AG04450 (cell line): Measurements from ENCODE around the gene ACAD9. TPM values are rescaled to one million over a fixed set of nuclear protein-coding genes. Genes with fewer than 3 reads are reported as not detected.

ENCODE experiments used
- CTCF ChIA-PET: fragments of 300-600, 350-600 bp; formaldehyde crosslinking; extraction: SDS; loops from one replicate; lab custom pipeline; 2022; ENCODE audit warnings: antibody characterized with exemption, inconsistent platforms; lab: Charles Lee
- POLR2A ChIA-PET: fragments of 350-600 bp; formaldehyde crosslinking; extraction: SDS; loops from one replicate; lab custom pipeline; 2021; ENCODE audit warnings: antibody characterized with exemption, inconsistent platforms; lab: Yijun Ruan, JAX
- DNase-seq: peaks from one replicate; pipeline ENCODE4 v3.0.0-alpha.2; 2011; ENCODE audit warnings: low read depth, low spot score
- H3K27ac ChIP-seq: one replicate; pipeline ENCODE4 v1.5.1; 2012; ENCODE audit warnings: low read depth, low read length, control low read depth
- H3K27me3 ChIP-seq: one replicate; pipeline ENCODE4 v1.6.0; 2012; ENCODE audit warnings: low read length; ENCODE audit not compliant: control insufficient read depth, insufficient read depth
- H3K4me3 ChIP-seq: 2 replicates; pipeline ENCODE4 v1.5.1; 2011; ENCODE audit warnings: mild to moderate bottlenecking, low read depth, low read length, control low read depth
- H3K9me3 ChIP-seq: 2 replicates; pipeline ENCODE4 v1.5.1; 2012; ENCODE audit warnings: low read length; ENCODE audit not compliant: control insufficient read depth, insufficient read depth
- polyA plus RNA-seq: library from polyadenylated mRNA; depleted of rRNA; stranded (reverse); fragments of >200 nt; gene quantifications from 2 replicates; pipeline ENCODE4 v1.2.3, GENCODE V29; 2011
- TF ChIP-seq, protein P1 (sequence below): IDR thresholded peaks from 2 replicates; pipeline ENCODE4 v1.5.1; 2011; ENCODE audit warnings: low read depth, low read length, control low read depth, inconsistent platforms

The ACAD9 gene
- polyA plus RNA-seq, 1 experiment: 31.0 TPM

DNA sequence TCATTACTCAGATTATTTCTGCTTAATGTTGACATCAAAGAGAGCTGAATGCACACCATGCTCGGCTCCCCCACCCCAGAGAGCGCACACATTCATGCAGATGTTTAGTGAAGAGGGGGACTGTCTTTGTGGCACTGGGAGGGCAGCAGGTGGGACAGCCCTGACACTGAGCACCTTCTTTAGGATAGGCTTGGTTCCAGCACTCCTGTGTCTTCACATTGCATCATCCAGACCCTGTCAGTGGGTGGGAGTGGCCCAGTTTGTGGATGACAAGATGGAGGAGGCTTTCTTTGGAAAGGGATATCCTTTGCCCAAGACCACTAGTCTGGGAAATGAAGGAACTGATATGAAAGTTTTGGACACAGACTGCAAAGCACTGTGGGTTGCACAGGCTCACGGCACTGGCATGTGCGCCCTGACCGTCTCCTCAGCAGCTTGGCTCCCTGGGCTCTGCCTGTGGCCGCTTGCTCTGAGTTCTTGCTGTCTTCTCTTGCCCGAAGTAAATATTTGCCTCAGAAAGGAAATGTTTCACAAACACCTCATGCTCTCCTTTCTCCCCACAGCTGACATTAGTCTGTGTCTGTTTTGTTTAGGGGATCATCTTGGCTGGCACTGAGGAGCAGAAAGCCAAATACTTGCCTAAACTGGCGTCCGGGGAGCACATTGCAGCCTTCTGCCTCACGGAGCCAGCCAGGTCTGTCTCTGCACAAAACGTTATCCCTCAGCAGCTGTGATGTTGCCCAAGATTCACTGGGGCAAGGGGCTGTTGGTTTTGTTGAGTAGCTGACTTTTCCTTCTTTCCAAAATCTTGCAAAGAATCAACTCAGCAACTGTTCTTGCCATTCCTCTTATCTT, 16.6 kb downstream of the ACAD9 start:
- no peaks in the 10 kb centered on the region for H3K27me3 ChIP-seq
- peak overlapping the region; percentile 65 for H3K27ac ChIP-seq
- no peak for DNase-seq
- ChIA-PET CTCF (no interaction called here), POLR2A (no interaction called here)
- H3K4me3 ChIP-seq: no peak overlapping the region
- TF ChIP-seq, protein P1, sequence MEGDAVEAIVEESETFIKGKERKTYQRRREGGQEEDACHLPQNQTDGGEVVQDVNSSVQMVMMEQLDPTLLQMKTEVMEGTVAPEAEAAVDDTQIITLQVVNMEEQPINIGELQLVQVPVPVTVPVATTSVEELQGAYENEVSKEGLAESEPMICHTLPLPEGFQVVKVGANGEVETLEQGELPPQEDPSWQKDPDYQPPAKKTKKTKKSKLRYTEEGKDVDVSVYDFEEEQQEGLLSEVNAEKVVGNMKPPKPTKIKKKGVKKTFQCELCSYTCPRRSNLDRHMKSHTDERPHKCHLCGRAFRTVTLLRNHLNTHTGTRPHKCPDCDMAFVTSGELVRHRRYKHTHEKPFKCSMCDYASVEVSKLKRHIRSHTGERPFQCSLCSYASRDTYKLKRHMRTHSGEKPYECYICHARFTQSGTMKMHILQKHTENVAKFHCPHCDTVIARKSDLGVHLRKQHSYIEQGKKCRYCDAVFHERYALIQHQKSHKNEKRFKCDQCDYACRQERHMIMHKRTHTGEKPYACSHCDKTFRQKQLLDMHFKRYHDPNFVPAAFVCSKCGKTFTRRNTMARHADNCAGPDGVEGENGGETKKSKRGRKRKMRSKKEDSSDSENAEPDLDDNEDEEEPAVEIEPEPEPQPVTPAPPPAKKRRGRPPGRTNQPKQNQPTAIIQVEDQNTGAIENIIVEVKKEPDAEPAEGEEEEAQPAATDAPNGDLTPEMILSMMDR: no peak
- H3K9me3 ChIP-seq: no peaks in the 10 kb centered on the region

DNA sequence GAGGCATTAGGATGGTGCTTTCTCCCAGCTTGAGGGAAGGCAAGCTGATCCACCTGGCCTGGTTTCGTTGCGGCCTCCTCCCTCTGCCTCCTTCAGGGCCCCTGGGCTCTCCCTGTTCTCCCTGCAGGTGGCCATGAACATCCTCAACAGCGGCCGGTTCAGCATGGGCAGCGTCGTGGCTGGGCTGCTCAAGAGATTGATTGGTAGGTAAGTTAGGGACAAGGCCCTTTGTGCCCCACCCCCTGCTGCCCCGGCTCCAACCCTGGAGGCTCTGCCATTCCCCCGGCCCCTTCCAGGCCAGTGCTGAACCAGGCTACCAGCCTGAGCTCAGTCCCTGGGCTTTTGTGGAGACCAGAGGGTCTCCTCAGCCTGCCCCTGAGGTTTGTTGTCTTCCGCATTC, 23.0 kb downstream of the ACAD9 start:
- DNase-seq: no peak
- no peak overlapping the region for H3K4me3 ChIP-seq
- no peaks in the 10 kb centered on the region for H3K9me3 ChIP-seq
- ChIA-PET POLR2A (no interaction called here), CTCF (no interaction called here)
- TF ChIP-seq, protein P1: no peak
- no peak overlapping the region for H3K27ac ChIP-seq
- no peaks in the 10 kb centered on the region for H3K27me3 ChIP-seq

DNA sequence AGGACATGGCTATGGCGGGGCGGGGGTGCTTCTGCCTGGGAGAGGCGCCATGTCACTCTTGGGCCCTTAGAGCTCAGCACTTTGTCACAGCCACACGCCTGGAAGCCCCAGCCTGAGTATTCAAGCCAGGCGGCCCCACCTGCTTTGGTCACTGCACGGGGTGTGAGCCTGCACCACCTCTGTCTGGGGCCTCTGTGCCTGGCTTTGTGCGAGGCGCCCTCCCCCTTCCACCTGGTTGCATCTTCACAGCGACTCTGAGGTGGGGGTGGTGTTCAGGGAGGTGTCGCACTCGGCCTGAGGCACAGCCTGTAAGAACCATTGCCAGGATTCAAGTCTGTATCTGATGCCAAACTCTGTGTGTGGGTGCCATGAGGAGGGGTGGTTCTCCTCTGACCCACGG, 24.1 kb downstream of the ACAD9 start:
- DNase-seq: no peak
- POLR2A ChIA-PET: no interaction called here
- CTCF ChIA-PET: no interaction called here

DNA sequence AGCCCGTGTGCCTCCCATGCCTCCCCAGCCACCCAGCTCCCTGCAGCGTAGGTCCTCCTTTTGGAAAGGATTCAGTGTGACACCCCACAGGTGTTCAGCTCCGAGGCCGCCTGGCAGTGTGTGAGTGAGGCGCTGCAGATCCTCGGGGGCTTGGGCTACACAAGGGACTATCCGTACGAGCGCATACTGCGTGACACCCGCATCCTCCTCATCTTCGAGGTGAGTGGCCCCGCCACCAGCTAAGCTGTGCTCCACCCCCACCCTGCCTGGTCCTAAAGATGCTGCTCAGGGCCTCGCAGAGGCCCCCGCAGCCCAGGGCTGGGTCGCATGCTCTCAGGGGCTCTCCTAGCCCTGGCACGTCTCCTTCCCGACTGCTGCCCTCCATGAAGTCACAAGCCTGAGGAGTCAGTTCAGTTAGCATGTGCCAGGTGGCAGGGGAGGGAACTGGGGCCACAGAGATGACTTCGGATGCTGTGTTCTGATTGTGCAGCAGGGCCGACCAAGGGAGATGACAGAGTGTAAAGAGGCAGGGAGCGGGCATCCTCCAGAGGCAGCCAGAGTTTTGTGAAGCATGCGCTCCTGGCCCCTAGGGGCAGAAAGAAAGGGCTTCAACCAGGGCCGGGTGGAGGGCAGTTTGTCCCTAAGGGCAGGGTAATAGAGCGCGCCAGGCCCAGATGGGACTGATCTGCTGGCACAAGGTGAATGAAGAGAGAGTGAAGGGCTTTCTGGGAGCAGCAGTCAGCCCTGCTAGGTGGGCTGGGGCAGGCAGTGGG, 26.8 kb downstream of the ACAD9 start:
- H3K27me3 ChIP-seq: no peaks in the 10 kb centered on the region
- POLR2A ChIA-PET: interaction anchor here (0.5 kb wide), 1 partner anchor 11 kb away, joined by 4 read pairs; no protein-coding TSS in a partner anchor
- H3K4me3 ChIP-seq: no peak overlapping the region
- CTCF ChIA-PET: no interaction called here
- no peak overlapping the region for H3K27ac ChIP-seq
- no peak for DNase-seq
- no peaks in the 10 kb centered on the region for H3K9me3 ChIP-seq
- TF ChIP-seq, protein P1: no peak

More for the DNA sequence above, 24.1 kb downstream of the ACAD9 start:
- Histone ChIP-seq H3K27ac (no peak overlapping the region), H3K27me3 (no peaks in the 10 kb centered on the region), H3K4me3 (no peak overlapping the region), H3K9me3 (no peaks in the 10 kb centered on the region)
- TF ChIP-seq, protein P1: no peak
